HEK293 (cell line): ENCODE results near the gene NRN1L.

ENCODE experiments used
- GLI2 ChIP-seq: fragments of 450-650 bp; formaldehyde crosslinking; IDR thresholded peaks from 2 replicates; pipeline ENCODE4; 2017; ENCODE audit warnings: missing biosample characterization, missing genetic modification characterization, low read depth, borderline replicate concordance
- KLF10 ChIP-seq: fragments of 450-650 bp; IDR thresholded peaks from 2 replicates; pipeline ENCODE4 v1.5.1; 2018; ENCODE audit warnings: missing biosample characterization, mild to moderate bottlenecking, missing genetic modification characterization
- KLF8 ChIP-seq: fragments of 450-650 bp; formaldehyde crosslinking; IDR thresholded peaks from 2 replicates; pipeline ENCODE4 v1.5.1; 2016; ENCODE audit warnings: missing biosample characterization, missing genetic modification characterization
- OSR2 ChIP-seq: fragments of 450-650 bp; formaldehyde crosslinking; IDR thresholded peaks from 2 replicates; pipeline ENCODE4 v1.5.1; 2016; ENCODE audit warnings: missing biosample characterization, missing genetic modification characterization
- PRDM1 ChIP-seq: fragments of 450-650 bp; formaldehyde crosslinking; IDR thresholded peaks from 2 replicates; pipeline ENCODE4; 2016; ENCODE audit warnings: missing biosample characterization, missing genetic modification characterization
- SCRT1 ChIP-seq: fragments of 450-650 bp; formaldehyde crosslinking; IDR thresholded peaks from 2 replicates; pipeline ENCODE4 v1.5.1; 2016; ENCODE audit warnings: missing biosample characterization, missing genetic modification characterization, borderline replicate concordance
- TSHZ1 ChIP-seq: fragments of 450-650 bp; formaldehyde crosslinking; IDR thresholded peaks from 2 replicates; pipeline ENCODE4 v1.5.1; 2016; ENCODE audit warnings: missing biosample characterization, missing genetic modification characterization, borderline replicate concordance
- ZNF114 ChIP-seq: fragments of 450-650 bp; formaldehyde crosslinking; IDR thresholded peaks from 2 replicates; pipeline ENCODE4 v1.5.0; 2017; ENCODE audit warnings: missing biosample characterization, missing genetic modification characterization
- ZNF19 ChIP-seq: fragments of 450-650 bp; formaldehyde crosslinking; IDR thresholded peaks from 2 replicates; pipeline ENCODE4; 2016; ENCODE audit warnings: missing biosample characterization, missing genetic modification characterization, low read depth
- ZNF23 ChIP-seq: fragments of 450-650 bp; formaldehyde crosslinking; IDR thresholded peaks from 2 replicates; pipeline ENCODE4 v1.5.1; 2016; ENCODE audit warnings: missing biosample characterization, missing genetic modification characterization, borderline replicate concordance
- ZNF324 ChIP-seq: fragments of 450-650 bp; formaldehyde crosslinking; IDR thresholded peaks from 2 replicates; pipeline ENCODE4 v1.5.1; 2016; ENCODE audit warnings: missing biosample characterization, missing genetic modification characterization
- ZNF341 ChIP-seq: fragments of 450-650 bp; formaldehyde crosslinking; IDR thresholded peaks from 2 replicates; pipeline ENCODE4; 2016; ENCODE audit warnings: low read depth, missing biosample characterization, missing genetic modification characterization
- ZNF37A ChIP-seq: fragments of 450-650 bp; IDR thresholded peaks from 2 replicates; pipeline ENCODE4 v1.5.1; 2018; ENCODE audit warnings: missing biosample characterization, missing genetic modification characterization
- ZNF391 ChIP-seq: fragments of 450-650 bp; formaldehyde crosslinking; IDR thresholded peaks from 2 replicates; pipeline ENCODE4 v1.5.1; 2016; ENCODE audit warnings: low read depth, missing biosample characterization, missing genetic modification characterization, borderline replicate concordance
- ZNF518A ChIP-seq: fragments of 450-650 bp; formaldehyde crosslinking; conservative IDR thresholded peaks from 2 replicates; pipeline ENCODE4 v1.5.1; 2016; ENCODE audit warnings: low read depth, missing biosample characterization, missing genetic modification characterization
- ZNF530 ChIP-seq: fragments of 450-650 bp; formaldehyde crosslinking; IDR thresholded peaks from 2 replicates; pipeline ENCODE4 v1.5.1; 2016; ENCODE audit warnings: low read depth, missing biosample characterization, missing genetic modification characterization
- ZNF548 ChIP-seq: fragments of 450-650 bp; formaldehyde crosslinking; IDR thresholded peaks from 2 replicates; pipeline ENCODE4 v1.5.1; 2016; ENCODE audit warnings: missing biosample characterization, missing genetic modification characterization
- ZNF561 ChIP-seq: fragments of 450-650 bp; IDR thresholded peaks from 2 replicates; pipeline ENCODE4 v1.5.1; 2018; ENCODE audit warnings: missing biosample characterization, missing genetic modification characterization, borderline replicate concordance
- ZSCAN4 ChIP-seq: fragments of 450-650 bp; formaldehyde crosslinking; IDR thresholded peaks from 2 replicates; pipeline ENCODE4 v1.5.1; 2017; ENCODE audit warnings: missing biosample characterization, missing genetic modification characterization
- TF ChIP-seq, protein P1 (sequence below): fragments of 450-650 bp; formaldehyde crosslinking; IDR thresholded peaks from 2 replicates; pipeline ENCODE4 v1.5.1; 2016; ENCODE audit warnings: missing biosample characterization, missing genetic modification characterization
- TF ChIP-seq, protein P2 (sequence below): fragments of 450-650 bp; formaldehyde crosslinking; IDR thresholded peaks from 2 replicates; pipeline ENCODE4 v1.5.1; 2017; ENCODE audit warnings: missing biosample characterization, mild to moderate bottlenecking, missing genetic modification characterization, moderate library complexity
- TF ChIP-seq, protein P3 (sequence below): fragments of 450-650 bp; formaldehyde crosslinking; IDR thresholded peaks from 2 replicates; pipeline ENCODE4 v1.5.1; 2016; ENCODE audit warnings: missing biosample characterization, missing genetic modification characterization
- TF ChIP-seq, protein P4 (sequence below): fragments of 450-650 bp; formaldehyde crosslinking; IDR thresholded peaks from 2 replicates; pipeline ENCODE4 v1.5.1; 2016; ENCODE audit warnings: missing biosample characterization, missing genetic modification characterization

NRN1L gene

DNA sequence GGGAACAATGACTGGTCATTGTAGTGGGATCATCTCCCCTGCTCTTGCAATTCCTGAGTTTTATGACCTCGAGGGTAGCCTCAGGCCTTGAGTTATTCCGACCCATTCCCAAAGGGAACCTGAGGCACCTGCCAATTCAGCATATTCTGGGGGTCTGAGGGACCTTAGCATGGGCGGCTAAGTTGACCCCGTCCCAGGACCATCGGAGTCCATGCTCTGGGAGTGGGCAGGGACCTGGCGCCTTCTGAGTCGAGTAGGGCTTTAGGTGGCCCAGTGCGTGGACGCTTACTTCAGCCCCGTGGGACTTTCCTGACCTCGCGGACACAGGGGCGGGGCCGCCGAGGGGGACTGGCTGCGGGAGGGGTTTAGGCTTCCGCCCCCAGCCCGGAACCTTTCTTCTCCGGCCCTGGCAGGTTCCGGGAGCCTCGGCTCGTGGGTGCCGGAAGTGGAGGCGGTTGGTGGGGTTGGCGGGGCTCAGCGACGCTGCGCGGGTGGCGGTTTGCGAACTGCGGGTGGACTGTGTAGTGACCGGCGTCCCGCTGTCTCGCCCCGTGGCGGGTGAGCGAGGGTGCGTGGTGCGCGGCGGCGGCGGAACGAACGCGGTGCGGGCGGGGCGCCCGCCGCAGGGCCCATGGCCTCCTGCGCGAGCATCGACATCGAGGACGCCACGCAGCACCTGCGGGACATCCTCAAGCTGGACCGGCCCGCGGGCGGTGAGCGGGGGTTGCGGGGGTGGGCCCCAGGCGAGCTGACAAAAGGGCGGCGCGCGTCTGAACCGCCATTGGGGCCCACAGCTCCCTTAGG lies 11.9 kb upstream of the NRN1L start, which contains the start of gene EDC4 (continued):
- TF ChIP-seq ZNF518A (tag by site-specific recombination) (peak; percentile 51; the same call in 1 of the 2 replicates), SCRT1 (tag by site-specific recombination) (no peak), ZNF341 (no peak), OSR2 (tag by site-specific recombination) (0 out of 2 replicates have a peak, but pooled peaks have one; percentile 18), ZNF548 (no peak), ZNF37A (tag by site-specific recombination) (no peak), ZNF391 (tag by site-specific recombination) (peak; percentile 92), ZNF530 (tag by site-specific recombination) (no peak), ZNF561 (tag by site-specific recombination) (peak; percentile 73), ZNF114 (tag by site-specific recombination) (no peak), ZSCAN4 (tag by site-specific recombination) (no peak), ZNF324 (tag by site-specific recombination) (0 out of 2 replicates have a peak, but pooled peaks have one; percentile 50), TSHZ1 (tag by site-specific recombination) (no peak; the same call in 1 of the 2 replicates), GLI2 (tag by site-specific recombination) (no peak), KLF8 (tag by site-specific recombination) (peak; percentile 97), PRDM1 (tag by site-specific recombination) (no peak), KLF10 (tag by site-specific recombination) (peak; percentile 78), ZNF19 (tag by site-specific recombination) (no peak), ZNF23 (no peak)
- TF ChIP-seq, protein P1, sequence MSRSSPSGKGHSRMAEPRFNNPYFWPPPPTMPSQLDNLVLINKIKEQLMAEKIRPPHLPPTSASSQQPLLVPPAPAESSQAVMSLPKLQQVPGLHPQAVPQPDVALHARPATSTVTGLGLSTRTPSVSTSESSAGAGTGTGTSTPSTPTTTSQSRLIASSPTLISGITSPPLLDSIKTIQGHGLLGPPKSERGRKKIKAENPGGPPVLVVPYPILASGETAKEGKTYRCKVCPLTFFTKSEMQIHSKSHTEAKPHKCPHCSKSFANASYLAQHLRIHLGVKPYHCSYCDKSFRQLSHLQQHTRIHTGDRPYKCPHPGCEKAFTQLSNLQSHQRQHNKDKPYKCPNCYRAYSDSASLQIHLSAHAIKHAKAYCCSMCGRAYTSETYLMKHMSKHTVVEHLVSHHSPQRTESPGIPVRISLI, result no peak
- TF ChIP-seq, protein P2, sequence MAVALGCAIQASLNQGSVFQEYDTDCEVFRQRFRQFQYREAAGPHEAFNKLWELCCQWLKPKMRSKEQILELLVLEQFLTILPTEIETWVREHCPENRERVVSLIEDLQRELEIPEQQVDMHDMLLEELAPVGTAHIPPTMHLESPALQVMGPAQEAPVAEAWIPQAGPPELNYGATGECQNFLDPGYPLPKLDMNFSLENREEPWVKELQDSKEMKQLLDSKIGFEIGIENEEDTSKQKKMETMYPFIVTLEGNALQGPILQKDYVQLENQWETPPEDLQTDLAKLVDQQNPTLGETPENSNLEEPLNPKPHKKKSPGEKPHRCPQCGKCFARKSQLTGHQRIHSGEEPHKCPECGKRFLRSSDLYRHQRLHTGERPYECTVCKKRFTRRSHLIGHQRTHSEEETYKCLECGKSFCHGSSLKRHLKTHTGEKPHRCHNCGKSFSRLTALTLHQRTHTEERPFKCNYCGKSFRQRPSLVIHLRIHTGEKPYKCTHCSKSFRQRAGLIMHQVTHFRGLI (tag by site-specific recombination), result peak; percentile 52
- TF ChIP-seq, protein P3, sequence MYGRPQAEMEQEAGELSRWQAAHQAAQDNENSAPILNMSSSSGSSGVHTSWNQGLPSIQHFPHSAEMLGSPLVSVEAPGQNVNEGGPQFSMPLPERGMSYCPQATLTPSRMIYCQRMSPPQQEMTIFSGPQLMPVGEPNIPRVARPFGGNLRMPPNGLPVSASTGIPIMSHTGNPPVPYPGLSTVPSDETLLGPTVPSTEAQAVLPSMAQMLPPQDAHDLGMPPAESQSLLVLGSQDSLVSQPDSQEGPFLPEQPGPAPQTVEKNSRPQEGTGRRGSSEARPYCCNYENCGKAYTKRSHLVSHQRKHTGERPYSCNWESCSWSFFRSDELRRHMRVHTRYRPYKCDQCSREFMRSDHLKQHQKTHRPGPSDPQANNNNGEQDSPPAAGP, result peak; percentile 86
- TF ChIP-seq, protein P4, sequence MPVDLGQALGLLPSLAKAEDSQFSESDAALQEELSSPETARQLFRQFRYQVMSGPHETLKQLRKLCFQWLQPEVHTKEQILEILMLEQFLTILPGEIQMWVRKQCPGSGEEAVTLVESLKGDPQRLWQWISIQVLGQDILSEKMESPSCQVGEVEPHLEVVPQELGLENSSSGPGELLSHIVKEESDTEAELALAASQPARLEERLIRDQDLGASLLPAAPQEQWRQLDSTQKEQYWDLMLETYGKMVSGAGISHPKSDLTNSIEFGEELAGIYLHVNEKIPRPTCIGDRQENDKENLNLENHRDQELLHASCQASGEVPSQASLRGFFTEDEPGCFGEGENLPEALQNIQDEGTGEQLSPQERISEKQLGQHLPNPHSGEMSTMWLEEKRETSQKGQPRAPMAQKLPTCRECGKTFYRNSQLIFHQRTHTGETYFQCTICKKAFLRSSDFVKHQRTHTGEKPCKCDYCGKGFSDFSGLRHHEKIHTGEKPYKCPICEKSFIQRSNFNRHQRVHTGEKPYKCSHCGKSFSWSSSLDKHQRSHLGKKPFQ (tag by site-specific recombination), result no peak
